ENCODE measurements around the gene ACOX3.

DNA sequence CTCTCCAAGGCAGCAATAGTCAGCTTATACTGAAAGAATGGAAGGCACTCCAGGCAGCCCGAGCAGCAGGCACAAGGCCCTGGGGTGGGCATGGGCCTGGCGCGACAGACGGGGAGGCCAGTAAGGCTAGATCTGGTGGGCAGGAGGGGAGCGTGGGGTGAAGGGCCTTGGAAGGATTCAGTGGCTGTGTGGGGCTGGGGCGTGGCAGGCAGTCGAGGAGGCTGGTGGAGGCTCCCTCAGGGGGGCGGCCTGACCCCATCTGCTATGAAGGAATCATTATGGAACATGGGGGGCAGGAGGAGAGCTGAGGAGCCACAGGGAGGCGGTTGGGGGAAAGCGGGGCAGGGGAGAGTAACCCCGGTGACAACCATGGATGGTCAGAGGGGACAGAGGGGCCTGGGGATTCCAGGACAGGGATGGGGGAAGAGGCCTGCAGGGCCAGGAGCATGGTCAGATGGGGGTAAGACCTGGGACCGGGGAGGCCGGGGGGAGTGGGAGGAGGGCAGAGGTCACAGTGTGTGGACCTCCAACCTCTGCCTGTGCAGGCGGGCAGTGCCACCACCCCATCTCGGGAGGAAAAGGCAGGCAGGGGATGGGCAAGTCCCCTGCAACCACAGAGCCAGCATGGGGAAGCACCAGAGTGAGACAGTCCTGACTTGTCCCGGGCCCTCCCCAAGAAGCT is 70.3 kb downstream of the ACOX3 start:
- TF ChIP-seq POLR2A (IDR thresholded peaks at IDR 0.05; ENCODE audit: low read depth, low read length) (no peak), TBL1XR1 (IDR thresholded peaks at IDR 0.05; ENCODE audit: low read depth, low read length) (no peak), HDAC6 (IDR thresholded peaks at IDR 0.05; ENCODE audit: unreplicated experiment) (no peak), ESRRA (IDR thresholded peaks at IDR 0.05; ENCODE audit: low read length) (no peak), ZBED1 (IDR thresholded peaks at IDR 0.05; ENCODE audit: borderline replicate concordance) (no peak), RCOR1 (conservative IDR thresholded peaks at IDR 0.05; ENCODE audit: low read depth, low read length) (no peak)
- TF ChIP-seq, protein P1, sequence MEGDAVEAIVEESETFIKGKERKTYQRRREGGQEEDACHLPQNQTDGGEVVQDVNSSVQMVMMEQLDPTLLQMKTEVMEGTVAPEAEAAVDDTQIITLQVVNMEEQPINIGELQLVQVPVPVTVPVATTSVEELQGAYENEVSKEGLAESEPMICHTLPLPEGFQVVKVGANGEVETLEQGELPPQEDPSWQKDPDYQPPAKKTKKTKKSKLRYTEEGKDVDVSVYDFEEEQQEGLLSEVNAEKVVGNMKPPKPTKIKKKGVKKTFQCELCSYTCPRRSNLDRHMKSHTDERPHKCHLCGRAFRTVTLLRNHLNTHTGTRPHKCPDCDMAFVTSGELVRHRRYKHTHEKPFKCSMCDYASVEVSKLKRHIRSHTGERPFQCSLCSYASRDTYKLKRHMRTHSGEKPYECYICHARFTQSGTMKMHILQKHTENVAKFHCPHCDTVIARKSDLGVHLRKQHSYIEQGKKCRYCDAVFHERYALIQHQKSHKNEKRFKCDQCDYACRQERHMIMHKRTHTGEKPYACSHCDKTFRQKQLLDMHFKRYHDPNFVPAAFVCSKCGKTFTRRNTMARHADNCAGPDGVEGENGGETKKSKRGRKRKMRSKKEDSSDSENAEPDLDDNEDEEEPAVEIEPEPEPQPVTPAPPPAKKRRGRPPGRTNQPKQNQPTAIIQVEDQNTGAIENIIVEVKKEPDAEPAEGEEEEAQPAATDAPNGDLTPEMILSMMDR (IDR thresholded peaks at IDR 0.05 in 2 of 3, conservative IDR thresholded peaks at IDR 0.05 in 1 of 3; ENCODE audit: control insufficient read depth in 2 of 3, extremely low read depth in 1 of 3, insufficient read depth in 1 of 3, low read depth in 3 of 3, low read length in 3 of 3) = no peak
